ENCODE data around the gene EPHA2. TPM values are rescaled to one million over a fixed set of nuclear protein-coding genes. Genes with fewer than 3 reads are reported as not detected.

The EPHA2 gene
- polyA plus RNA-seq, 1 donor = 5.3 TPM

DNA sequence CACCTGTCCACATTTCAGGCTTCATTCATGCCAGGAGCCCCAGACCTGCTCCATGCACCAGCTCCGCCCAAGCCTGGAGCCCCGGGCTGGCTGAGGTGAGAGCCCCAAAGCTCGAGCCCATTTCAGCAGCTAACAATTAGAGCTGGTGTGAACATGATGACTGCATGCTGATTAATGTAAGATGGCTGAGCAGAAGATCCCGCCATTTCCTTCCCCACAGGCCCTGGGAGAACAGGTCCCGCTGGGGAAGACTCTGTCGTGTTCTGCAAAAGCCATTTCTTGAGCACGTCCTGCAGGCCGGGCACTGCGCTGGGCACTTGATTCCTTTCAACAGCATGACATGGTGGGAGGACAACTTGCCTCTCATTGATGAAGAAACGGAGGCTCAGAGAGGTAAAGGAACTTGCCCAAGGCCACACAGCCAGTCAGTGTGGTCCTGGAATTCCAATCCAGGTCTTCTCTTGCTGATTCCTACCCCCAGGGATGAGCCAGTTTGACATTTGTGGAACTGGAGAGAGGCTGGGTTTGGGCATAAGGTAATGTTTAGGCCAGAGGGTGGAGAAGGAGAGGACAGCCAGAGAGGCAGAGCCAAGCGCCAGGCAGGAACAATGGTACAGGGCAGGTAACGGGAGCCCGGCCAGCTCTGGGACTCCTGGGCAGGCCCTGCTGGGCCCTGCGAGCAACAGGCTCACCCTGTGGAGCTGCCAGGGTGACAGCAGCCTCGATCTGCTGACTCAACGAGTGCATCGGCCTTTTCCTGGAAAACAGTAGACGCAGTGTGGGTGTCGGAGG, 28.1 kb upstream of the EPHA2 start:
- DNase-seq (ENCODE audit: low read depth) = no peak

DNA sequence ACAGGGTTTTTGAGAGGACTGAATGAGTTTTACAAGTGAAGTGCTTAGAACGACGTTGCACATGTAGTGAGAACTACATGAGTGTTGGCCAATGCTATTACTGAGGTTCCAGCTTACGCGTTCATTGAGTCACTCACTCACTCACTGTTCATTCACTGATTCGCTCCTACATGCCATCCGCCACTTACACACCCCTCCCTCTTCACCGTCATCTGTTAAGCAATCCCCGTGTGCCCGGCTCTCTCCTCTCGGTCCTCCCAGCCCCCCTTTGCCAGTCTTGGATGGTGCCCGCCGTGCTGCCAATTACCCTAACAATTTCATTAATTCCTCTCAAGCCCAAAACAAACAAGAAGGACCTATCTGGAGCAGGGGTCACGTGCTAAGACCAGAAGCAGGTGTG, 27.3 kb upstream of the EPHA2 start:
- DNase-seq (ENCODE audit: low read depth) = no peak

GRCh38 chr1:16181887-16182719, 26.2 kb upstream of the EPHA2 start:
- DNase-seq (ENCODE audit: low read depth) = no peak

- DNase-seq (ENCODE audit: low read depth) = no peak
These were observed 24.5 kb upstream of the EPHA2 start for GRCh38 chr1:16180291-16180824.

DNA sequence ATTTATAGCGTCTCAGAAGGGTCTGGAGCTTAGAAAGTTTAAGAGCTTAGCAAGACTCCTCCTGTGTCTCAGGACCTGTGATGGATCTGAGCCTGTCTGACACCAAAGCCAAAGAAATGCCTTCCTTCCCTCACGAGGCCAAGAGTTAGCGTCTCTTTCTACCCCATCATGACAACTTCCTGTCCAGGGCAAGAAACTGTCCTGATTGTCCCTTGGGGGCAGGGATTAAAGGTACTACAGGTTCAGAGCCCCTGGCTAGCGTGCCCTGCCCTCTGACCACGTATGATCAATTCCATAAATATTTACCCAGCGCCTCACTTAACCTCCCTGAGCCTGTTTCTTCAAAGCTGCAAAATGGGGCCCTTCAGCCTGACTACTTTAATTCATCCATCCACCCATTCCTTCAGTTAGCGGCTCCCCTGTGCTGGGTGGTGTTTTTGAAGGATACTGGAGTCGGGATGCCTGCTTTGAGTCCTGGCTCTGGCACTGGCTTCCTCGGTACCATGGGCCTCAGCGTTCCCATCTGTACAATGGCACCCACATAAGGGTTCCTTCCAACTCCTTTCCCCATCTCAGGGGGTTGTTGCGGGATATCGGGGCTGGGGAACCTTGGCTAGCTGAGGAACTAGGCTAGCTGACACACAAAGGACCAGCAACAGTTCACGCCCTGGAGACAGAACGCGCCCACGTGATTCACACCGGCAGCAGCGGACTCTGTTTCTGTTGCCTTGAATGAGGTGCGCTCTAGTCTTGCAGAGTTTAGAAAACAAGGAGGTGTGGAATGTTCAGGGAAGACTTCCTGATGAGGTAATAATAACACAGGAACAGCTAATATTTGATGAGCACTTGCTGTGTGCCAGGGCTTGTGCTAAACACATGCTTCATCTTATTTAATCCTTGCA, 23.0 kb upstream of the EPHA2 start:
- DNase-seq (ENCODE audit: low read depth) = no peak

GRCh38 chr1:16177306-16177705, 21.4 kb upstream of the EPHA2 start:
- no peak for DNase-seq (ENCODE audit: low read depth)

- no peak for DNase-seq (ENCODE audit: low read depth)
These were observed 20.8 kb upstream of the EPHA2 start for GRCh38 chr1:16176653-16177052.

DNA sequence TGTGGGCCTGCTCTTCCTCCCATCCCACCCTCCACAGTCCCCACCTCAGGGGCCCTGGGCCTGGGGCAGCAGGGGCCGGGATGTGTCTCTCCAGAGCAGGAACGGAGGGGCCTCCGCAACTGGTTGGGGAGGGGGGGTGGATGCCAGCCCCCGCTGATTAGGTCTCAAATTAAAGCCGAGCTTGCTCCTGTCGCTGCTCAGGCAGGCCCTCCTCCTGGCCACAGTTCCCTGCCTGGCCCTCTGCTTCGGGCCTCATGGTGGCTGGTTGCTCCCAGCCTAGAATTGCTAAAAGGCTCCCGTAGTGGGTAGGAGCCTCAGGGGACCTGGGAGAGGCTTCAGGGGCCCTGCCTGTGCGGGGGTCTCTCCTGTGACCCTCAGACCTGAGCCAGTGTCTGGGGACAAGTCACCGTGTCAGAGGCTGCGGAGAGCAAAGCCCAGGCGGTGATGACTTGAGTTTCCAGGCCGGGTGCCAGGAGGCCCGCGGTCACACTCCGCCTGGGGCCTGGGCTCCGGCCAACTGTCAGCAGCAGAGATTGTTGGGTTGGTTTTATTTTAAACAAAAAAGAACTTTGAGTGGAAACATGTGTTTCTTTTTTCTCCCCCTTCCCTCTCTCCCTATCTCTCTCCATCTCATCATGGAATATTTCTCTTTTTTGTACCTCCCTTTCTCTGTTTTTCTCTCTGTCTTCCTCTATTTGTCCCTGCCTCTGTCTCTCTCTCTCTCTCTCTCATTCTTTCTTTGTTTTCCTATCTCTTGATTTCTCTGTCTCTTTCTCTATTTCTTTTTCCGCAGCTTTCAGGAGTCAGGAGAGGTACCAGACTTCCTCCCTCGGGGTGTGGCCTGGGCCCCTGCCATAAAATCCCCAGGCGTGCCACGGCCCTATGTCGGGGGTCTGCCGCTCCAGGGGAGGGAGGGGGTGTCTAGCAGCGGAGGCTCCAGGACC, 20.0 kb upstream of the EPHA2 start:
- DNase-seq (ENCODE audit: low read depth) = peak; percentile 77

DNA sequence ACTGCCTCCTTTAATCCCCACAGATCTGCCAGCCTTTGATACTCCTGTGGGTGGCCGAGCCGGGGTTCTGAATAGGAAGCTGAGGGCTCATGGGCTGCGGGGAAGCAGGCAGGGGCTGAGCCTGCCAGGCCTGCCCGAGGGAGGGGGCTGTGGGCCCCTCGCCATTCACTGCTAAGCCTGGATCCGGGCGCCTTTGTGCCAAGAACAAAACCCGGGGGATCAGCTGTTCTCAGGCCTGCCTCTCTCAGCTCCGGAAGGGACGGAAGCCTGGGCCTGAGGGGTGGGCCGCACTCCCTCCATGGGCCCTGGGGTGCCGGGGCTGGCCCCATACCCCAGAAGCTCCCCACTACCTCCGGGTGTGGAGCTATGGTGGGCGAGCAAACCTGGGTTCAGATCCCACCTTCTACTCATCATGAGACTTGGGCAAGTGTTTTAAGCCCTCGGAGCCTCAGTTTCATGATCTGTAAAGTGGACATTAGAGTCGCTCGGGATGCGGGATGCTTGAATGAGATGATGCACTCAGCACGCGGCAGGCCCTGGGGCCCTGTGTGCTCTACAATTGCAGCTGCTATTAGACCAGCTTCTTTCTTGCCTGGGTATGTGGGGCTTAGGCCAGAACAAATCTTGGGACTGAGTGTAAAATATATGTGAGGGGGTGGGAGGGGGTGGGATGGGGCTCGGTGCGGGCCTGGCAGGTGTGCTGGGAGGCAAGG, 19.2 kb upstream of the EPHA2 start:
- no peak for DNase-seq (ENCODE audit: low read depth)

DNA sequence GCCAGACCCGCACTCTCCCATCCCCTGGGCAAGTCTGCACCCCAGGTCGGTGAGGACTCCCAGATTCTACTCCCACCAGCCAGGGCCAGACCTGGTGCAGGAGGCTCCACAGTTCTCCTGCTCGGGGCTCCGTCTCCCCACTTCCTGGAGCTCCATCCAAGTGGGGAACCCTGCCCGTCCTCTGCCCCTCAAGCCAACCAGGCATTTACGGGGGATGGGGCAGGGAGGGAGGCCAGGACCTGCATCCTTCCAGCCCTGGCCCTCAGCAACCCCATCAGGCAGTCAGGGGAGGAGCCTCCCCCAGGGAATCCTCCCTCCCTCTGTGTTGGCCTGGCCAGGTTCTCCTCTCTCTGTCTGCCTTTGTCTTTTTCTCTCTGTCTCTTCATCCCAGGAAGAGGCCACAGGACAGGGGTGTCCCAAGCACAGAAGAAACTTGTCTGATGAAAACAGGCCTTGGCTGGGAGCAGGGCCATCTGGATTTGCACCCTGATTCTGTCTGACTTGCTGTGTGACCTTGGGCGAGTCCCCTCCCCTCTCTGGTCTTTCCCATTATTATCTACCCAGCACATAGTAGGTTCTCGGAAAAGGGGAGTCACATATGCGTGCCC, 18.5 kb upstream of the EPHA2 start:
- no peak for DNase-seq (ENCODE audit: low read depth)

- no peak for DNase-seq (ENCODE audit: low read depth)
These were observed 17.8 kb upstream of the EPHA2 start for GRCh38 chr1:16173447-16174260.

- no peak for DNase-seq (ENCODE audit: low read depth)
These were observed 17.1 kb upstream of the EPHA2 start for GRCh38 chr1:16172964-16173446.

DNA sequence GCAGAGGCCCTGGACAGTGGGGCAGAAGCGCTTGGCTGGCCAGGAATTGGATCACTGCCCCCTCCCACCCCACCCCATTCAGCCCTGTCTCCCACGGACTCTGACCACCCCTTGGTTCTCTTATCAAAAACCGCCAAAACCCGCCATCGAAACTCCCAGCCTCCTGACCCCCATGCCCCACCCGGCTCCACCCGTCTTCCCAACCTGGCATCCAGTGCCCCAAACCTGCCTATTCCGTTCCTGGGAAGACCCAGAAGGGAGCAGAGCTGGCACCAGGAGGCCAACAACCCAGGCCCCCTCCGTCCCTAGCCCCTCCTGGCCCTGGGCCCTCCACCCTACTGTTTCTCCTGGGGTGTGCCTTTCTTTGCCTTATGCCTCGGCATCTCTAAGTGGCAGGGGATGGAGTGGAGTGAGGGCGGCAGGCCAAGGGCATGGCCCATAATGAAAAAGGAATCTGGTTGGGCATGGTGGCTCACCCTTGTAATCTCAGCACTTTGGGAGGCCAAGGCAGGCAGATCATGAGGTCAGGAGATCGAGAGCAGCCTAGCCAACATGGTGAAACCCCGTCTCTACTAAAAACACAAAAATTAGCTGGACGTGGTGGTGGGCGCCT, 16.5 kb upstream of the EPHA2 start:
- DNase-seq (ENCODE audit: low read depth) = no peak

DNA sequence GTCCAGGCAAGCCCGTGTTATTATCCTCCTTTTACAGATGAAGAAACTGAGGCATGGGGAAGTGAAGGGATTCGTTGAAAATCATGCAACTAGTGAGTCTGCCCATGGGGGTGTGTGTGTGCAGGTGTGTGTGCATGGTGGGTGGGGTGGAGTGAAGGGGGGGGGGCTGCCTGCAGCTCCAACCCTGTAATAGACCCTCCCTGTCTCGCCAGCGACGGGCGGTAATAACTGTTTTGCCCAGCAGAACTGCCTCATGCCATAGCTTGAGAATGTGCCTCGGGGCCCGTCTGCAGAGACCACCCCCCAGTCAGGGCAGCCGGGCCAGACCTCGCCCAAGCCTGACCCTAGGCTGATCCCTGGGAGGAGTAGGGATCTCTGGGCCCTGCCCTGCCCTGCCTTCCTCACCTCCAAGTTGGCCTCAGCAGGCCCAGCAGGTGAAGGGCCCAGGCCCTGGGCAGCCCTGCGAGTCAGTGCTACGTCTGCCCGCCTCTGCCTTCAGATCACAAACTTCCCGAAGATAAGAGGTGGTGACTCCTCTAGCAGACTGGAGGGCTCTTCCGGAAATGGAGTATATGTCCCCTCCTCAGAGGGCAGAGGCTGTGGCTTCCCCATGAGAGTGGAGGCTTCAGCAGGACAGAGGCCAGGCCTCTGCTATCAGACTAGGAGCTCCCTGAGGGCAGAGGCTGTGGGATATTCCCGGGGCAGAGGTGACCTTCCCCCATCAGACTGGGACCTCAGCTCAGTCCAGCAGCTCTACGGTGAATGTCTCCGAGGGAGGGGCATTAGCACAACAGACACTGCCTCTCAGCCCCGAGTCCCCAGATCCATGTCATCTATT, 15.7 kb upstream of the EPHA2 start:
- no peak for DNase-seq (ENCODE audit: low read depth)

DNA sequence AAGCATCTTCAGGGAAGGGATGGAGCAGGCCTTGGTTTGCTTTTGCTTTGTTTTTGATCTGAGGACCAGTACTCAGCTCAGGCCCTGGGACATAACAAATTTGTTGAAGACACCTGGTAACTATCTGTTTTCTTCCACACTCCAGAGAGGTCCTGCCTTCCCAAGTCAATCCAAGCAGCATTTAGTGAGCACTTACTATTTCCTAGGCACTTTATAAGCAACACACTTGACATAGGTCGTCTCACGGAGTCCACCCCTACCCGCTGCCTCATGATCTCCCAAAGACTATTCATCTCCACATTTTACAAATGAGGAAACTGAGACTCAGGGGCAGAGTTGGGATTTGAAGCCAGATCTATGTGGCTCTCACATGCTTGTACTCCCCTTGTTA, 14.4 kb upstream of the EPHA2 start:
- DNase-seq (ENCODE audit: low read depth) = no peak

- no peak for DNase-seq (ENCODE audit: low read depth)
These were observed 12.9 kb upstream of the EPHA2 start for GRCh38 chr1:16168622-16169360.

Measured in forelimb muscle (tissue), 1 donor.